AG20443 (cell line): Measurements from ENCODE around the gene SH3BGRL2.

Experiments
- DNase-seq: peaks from one replicate; pipeline ENCODE4 v3.0.0; 2012; ENCODE audit warnings: low spot score, mixed read lengths

Gene SH3BGRL2

DNA sequence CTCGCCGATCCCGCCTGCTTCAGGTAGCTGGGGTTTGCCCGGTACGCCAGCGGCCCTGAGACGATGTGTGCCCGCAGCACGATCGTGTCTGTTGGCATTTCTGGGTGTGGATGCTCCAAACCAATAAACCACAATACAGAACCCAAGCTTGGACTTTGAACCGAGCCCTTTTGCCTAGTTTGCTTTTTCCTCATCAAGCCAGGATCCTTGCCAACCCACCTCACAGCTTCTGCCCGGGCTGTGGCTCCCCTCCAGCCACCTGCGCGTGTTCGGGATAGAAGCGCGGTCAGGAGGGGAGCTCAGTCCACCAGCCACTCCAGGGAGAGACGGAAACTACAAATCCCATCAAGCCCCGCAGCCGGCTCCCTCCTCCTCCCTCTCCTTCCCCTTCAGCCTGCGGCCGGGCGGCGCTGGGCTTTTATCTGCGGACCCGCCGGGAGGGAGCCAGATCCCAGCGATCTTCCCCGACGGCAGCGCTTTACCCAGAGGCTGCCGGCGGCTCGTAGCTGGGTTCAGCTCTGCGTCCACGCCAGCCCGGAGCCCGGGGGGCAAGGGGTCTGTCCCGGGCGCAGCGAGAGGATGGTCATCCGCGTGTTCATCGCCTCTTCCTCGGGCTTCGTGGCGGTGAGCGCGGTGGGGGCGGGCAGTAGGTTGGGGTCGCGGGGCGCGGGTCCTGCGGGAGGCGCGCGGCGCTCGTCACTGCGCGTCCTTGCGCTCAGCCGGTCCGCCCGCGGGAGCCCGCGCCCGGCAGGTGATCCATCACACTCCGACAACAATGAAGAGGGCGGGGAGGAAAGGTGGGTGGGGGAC is at the start of gene SH3BGRL2:
SH3BGRL2 (plus strand) TSS at position 447 of the 810 bp plus-strand sequence; CDS start at position 580, 133 bp downstream.
- DNase-seq: peak; percentile 87

DNA sequence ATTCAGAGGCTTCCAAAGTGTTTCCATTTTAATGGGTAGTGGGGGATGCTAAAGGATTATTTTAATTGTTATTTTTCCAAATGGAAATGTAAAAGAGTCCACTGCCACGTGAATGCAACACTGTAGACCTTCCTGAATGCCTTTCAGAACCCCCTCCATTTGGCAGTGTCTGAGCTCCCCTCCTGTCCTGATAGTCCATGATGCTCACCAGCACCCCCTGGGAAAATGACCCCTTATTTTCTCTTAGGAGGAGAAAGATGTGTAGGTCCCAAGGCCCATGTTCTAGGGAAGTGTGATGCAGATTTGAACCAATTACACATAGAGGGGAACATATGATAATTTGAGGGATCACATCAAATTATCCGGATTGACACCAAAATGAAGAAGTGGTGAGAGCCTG is 46.8 kb upstream of the SH3BGRL2 start:
- DNase-seq: no peak

DNA sequence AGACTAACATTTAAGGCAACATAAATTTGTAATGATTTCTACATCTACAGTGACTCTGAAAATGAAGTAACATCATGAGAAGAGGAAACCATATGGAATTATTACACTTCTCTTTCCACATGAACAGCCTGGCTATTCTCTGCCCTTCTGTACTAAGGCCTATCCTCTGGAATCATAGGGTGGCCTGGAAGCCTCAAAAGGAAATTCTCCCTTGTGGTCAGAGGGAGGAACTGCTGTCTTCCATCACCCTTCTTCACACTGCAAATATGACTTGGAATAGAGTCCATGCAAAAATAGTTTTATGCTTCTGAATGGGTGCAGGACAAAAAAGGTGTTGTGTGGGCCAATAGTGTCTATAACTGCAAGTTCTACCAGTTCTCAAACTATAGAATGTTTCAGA is 44.6 kb upstream of the SH3BGRL2 start:
- peak; percentile 40 for DNase-seq

DNA sequence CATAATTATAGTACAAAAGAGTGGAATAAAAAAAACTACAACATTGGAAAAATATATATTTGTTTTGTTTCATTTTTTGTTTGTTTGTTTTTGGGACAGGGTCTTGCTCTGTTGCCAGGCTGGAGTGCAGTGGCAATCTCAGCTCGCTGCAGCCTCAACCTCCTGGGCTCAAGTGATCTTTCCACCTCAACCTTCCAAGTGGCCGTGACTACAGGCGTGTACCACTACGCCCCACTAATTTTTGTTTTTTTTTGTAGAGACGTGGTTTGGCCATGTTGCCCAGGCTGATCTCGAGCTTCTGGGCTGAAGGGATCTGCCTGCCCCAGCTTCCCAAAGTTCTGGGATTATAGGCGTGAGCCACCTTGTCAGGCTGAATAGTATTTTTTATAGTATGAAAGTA is 41.4 kb upstream of the SH3BGRL2 start:
- DNase-seq: no peak

DNA sequence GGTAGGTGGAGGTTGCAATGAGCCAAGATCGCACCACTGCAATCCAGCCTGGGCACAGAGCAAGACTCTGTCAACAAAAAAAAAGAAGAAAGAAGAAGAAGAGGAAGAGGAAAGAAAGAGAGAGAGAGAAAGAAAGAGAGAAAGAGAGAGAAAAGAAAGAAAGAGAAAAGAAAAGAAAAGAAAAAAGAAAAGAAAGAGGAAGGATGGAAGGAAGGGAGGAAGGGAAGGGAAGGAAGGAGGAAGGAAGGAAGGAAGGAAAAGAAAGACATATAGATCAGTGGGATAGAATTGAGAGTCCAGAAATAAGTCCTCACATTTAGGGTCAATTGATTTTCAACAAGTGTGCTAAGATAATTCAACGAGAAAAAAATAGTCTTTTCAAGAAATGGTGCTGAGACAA is 34.0 kb upstream of the SH3BGRL2 start:
- no peak for DNase-seq

DNA sequence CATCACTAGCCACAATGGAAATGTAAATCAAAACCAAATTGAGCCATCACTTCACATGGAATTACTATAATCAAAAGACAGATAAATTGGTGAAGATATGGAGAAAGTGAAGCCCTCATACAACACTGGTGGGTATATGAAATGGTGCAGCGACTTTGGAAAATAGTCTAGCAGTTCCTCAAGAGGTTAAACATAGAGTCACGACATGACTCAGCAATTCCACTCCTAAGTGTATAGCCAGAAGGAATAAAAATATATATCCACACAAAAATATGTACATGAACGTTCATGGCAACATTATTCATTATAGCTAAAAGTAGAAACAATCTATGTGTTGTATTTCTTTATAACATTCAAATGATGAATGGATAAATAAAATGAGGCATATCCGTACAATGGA is 33.1 kb upstream of the SH3BGRL2 start:
- DNase-seq: no peak

DNA sequence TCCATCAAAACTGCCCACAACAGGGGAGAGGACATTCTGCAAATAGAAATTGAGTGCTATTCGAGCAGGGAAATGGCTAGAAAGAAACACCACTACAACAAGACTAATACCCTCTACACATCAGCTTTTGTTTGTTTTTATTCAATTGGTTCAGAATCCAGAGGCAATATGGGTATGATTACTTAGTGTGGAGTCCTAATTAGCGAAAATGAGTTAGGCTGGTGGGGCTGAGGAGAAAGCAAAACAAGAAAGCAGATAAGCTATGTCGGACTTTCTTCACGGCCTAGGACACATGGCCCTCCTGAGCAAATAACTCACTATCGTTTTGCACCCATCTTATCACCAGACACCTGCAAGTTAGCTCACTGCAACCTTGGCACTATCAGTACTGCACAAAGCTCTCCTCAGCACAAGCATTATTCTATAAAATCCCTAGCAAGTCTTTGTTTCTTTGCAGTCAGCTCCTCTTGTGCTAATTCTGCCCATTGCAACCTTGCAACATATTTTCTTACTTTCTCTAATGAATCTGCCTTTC is 31.3 kb upstream of the SH3BGRL2 start:
- DNase-seq: no peak

DNA sequence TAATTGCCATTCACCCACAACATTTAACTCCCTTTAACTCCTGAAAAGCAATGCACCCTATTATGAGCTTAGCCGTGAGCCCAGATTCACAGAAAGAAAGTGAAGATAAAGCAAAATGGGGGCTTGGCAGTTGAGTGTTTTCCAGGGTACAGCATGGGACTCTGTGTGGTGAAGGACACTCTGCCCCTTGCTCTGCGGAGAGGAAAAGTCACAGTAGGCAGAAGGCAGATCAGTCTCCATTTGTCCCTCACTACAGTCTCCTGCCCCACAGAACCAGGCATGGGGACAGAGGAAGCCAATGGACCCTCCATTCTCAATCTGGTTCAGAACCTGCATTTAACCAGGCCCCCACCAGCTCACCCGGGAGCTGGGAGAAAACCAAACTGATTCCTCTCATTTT is 30.8 kb upstream of the SH3BGRL2 start:
- DNase-seq: no peak

DNA sequence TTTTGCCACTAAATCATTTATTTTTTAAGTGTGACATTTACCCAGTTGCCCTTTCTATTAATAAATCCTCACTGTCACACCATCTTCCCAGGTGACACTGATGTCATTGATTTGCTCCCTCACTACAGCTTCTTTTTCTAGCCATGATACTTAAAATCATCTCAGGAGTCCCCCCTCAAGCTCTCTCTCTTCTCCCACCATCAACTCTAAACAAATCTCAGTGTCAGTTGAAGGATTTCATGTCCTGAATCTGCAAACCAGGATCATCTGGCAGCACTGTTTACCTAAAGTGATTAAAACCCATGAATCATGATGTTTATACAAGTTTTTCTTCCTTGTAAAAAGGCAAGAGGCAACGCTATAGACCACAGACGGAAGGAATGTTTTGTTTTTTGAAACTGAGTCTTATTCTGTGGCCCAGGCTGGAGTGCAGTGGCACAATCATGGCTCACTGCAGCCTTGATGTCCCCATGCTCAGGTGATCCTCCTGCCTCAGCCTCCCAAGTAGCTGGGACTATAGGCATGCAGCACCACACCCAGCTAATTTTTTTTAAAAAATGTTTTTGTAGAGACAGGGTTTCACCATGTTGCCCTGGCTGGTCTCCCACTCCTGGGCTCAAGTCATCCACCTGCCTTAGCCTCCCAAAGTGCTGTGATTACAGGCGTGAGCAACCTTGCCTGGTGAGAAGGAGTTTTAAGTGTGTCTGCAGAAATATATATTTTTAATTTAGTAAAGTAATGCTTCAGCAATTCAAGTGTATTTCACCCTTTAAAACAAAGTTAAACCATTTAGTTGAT is 30.1 kb upstream of the SH3BGRL2 start:
- no peak for DNase-seq

DNA sequence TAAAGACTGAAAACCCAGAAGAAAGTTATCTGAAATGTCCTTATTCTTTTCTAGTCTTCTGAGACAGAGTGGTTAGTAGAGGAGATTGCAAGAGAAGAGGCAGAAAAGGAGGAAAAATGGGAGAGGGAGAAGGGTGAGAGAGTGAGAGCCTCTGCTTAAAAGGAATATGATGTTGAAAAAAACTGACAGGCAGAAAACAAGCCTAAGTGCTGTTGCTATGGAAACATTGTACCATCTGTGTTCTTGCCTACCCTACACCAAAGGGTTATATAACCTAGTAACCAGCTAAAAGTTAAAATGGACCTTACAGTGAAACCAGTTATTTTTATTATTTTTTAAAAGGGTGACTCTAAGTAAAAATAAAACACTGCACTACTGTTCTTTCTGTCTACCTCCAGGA is 28.3 kb upstream of the SH3BGRL2 start:
- no peak for DNase-seq

DNA sequence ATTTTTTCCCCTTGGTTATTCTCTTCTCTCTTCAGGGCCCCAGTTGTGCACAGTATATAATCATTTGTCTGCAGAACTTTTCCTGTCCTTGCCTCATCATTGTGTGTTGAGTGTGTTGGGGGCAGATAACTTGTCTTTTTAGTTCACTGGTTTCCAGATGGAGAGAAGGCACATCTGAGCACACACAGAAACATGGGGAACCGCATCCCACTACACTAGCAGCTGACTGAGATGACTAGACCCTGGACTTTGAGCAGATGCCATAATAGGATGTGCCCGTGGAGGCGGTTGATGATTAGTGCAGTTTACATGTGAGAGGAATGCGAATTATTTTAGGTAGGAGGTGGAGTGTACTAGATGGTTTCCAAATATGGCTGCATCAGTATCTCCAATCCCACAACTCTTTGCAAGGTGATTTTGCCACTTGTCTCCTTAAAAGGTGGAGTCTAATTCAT is 26.5 kb upstream of the SH3BGRL2 start:
- no peak for DNase-seq

DNA sequence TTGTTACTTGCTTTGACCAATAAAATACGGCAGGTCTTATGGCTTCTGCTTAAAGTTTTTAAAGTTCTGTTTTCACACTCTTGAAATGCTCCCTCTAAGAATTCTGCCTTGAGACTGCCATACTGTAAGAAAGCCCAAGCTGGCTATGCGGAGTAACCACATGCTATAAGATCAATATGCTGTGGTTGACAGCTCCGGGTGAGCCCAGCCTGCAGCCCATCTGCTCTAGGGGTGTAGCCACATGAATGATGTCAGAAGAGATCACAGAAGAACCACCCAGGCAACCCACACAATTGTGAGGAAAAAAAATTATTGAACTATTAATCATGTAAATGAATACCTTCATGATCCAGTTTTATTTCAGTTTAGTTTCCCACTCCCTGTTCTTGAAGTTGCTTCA is 26.1 kb upstream of the SH3BGRL2 start:
- DNase-seq: no peak

DNA sequence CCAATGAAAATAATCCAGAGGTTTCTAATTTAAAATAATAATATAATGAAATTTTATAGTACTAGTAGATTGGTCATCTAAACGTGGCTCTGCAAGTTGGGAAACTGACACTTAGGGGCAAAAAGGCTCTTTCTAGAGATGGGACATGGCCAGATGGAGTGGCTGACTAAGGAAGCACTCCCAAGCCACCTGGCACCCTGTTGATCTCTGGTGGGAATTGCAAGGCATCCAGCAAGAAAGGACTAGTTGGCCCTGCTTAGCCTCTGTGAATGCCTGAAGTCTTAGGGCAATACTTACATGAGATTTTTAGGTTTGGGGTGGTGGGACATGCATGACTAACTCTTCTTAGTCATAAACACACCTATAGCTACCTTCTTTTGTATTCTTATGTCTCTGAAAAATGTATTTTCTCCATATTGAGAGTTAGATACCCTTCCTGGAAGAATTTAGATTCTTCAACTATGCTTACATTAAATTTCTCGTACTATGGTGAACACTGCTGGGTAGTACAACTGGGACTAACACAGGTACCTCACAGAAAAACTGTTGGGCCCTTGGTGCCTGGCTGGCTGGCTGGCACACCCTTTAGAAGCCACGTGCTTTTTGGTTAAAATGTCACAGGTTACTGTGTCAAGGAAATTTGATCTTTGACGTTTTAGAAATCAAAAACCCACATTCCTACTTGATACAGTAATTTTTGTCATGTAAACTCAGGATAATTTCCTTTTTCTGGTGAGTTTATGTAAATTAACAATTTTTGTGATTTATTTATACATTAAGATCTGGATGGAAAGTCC is 25.0 kb upstream of the SH3BGRL2 start:
- no peak for DNase-seq

DNA sequence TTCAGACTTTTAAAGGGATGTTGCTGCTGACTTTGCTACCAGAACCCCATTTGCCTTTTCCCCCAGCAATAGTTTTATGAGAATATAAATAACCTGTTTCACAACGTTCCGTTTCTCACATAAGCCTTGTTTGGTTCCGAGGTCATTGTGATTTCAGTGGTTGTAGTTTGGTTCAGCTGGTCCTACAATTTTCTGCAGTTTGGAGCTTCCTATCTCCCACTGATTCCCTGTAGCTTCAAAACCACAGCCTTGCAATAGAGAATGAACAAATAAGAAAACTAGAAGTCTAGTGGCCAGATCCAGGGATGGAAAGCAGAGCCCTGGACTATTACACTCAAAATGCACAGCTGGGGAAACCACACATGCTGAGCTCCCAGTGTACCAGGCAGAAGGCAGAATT is 24.1 kb upstream of the SH3BGRL2 start:
- DNase-seq: no peak

DNA sequence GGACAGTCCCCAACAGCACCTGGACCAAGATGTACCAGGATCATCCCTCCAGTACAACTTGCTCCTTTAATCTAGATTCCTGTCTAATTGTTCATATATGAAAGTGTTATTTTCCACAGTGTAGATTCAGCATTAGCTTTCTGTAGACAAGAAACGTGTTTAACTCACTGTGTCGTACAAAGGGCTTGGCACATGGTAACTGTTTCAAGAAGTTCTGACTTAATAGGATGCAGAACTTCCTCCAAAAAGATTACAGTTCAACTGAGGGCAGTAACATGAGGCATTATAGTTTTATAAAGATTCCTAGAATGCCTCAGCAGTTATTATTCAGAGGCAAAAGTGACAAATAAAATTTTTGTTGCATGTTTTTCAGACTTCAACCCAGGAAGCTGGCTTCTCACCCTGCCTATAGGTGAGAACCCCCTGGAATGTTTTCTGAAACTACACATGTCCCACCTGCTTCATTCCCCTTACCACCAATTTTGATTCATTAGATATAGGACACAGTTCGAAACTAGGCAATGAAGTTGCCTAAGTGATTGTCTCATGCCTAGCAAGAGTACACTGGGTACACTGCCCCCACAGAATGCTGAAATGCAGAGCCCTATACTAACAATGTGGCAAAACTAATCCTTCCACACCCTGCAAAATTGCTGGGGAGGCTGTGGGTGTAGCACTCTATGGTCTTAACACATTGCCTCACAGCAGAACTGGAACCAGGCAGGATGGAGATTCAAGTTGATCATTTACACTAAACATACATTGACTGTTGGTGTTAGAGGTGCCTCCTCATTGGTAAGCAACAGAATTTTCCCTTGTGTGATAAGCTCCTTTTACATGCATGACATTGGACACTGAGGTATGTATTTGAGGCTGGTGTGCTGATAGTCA is 22.6 kb upstream of the SH3BGRL2 start:
- no peak for DNase-seq

DNA sequence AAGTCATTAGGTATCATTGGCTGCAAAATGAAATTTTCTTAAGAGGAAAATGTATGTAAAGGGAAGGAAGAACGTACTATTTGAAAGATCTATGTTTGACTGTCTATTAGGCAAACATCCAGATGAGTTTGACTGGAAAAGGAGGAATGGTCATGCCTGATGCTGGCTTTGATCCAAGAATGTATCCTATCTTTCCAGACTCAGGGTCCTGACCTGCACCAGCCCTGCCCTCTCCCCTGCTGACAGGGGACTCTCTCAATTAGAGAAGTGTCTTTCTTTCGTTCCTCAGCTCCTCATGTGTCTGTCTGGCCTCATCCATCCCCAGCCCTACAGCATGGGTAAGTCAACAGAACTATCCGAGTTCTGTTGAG is 21.9 kb upstream of the SH3BGRL2 start:
- DNase-seq: no peak

DNA sequence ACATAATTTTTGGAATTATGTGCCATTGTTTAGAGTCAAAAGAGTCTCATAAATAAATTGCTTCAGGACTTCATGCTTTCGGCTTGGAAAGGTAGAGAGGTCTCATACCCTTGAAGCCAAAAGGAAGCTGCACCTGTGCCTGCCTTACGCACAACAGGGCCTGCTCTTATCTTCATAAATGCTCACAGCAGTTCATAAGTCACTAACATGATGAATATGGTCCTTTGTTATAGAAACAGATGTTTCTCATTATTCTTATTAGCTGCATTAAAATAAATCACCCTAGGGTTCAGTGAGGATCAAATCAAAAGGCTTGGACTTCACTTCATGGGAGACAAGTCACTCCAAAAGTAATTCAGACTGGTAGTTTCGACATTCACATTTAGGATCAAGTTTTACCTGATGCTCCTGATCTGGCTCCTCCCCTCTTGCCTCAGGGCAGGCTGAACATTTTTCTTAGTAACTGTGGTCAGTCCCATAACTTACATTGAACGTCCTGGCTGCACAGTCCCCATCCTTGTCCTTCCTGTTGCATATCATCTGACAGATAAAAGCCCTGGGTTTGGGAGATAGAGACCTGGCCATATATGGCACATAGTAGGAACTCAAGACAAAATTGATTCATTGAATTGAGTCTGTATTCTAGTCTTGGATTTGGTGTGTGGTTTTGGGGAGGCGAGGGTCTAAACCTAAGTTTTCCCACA is 20.7 kb upstream of the SH3BGRL2 start:
- no peak for DNase-seq

DNA sequence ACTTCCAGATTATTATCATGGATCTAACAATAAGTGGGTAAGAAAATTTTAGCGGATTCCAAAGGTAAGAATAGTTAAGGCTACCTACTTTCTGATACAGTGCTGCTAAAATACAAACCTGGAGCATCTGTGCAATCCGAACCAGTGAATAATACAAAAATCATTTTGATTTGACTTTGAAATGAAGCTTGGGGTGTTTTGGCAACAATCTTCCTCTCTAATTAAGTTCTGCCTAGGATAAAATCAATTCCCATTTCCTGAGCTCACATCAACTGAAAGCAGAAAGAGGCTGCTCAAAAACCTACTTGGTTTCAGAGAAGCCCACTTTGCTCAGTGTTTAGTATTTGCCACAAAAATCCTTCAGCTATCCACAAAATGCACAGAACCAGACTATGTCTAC is 18.7 kb upstream of the SH3BGRL2 start:
- DNase-seq: no peak

DNA sequence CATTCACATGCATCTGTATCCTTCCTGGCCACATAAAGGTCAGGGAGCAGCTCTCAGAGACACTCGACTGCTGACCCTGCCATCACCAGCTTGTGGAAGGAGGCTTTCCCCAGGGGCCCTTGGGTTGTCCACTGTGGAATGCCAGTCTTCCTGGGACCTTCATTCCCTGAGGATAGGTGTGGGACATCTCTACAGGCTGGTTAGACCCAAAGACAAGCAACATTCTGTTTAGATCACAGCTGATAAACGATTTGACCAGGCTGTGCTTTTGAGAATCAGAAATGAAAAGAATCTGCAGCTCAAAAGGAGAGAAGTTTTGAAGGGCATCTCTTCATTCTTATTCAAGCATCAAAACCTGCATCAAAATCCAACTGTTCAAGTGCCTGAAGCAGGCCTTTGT is 18.2 kb upstream of the SH3BGRL2 start:
- no peak for DNase-seq

DNA sequence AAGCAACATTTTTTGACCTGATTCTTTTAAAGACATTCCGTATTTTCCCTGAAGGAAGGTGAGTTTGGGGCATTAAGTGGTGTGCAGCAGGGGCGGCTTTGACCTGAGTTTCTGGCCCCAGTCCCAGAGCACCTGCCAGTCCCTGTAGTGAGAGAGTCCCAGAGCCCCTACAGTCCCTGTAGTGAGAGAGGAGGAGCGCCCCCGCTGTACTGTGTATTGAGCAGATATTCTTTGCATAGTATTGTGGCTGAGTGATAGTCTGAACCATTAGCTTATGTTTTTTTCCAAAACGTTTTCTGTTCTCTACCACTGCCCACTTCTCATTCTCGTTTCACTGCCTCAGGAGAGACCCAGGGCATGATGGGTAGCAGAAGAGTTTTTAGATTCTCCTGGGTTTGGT is 17.2 kb upstream of the SH3BGRL2 start:
- no peak for DNase-seq
